Kidney tubule cell (primary cell): Measurements from ENCODE around the gene PRR22.

Source experiments
- DNase-seq: peaks from one replicate; pipeline ENCODE4 v3.0.0-alpha.2; 2018; ENCODE audit warnings: low spot score

Gene PRR22

GRCh38 chr19:5814123-5814851 is 29.7 kb upstream of the PRR22 start:
- DNase-seq, result no peak

GRCh38 chr19:5811117-5811516 is 26.6 kb upstream of the PRR22 start:
- no peak for DNase-seq

- no peak for DNase-seq
Measured at GRCh38 chr19:5809469-5809868, 24.9 kb upstream of the PRR22 start.

GRCh38 chr19:5809053-5809452 is 24.5 kb upstream of the PRR22 start:
- no peak for DNase-seq

GRCh38 chr19:5808120-5808816 is 23.7 kb upstream of the PRR22 start:
- DNase-seq, result no peak

- DNase-seq, result no peak
Measured at GRCh38 chr19:5806905-5807304, 22.4 kb upstream of the PRR22 start.

- no peak for DNase-seq
Measured at GRCh38 chr19:5806133-5806489, 21.6 kb upstream of the PRR22 start.

GRCh38 chr19:5805462-5806132 is 21.1 kb upstream of the PRR22 start:
- DNase-seq, result peak; percentile 43

GRCh38 chr19:5804516-5805461 is 20.2 kb upstream of the PRR22 start, which contains the start of gene NRTN:
TSS of gene NRTN (plus strand) at chr19:5805067. CDS start at chr19:5824166, 19,099 bp downstream.
- DNase-seq, result no peak

GRCh38 chr19:5803752-5804515 is 19.4 kb upstream of the PRR22 start:
- peak; percentile 88 for DNase-seq

GRCh38 chr19:5803441-5803751 is 18.9 kb upstream of the PRR22 start:
- DNase-seq, result no peak

- no peak for DNase-seq
Measured at GRCh38 chr19:5801796-5802619, 17.5 kb upstream of the PRR22 start.

GRCh38 chr19:5800361-5801270 is 16.1 kb upstream of the PRR22 start:
- DNase-seq, result no peak

- DNase-seq, result no peak
Measured at GRCh38 chr19:5799247-5800241, 15.0 kb upstream of the PRR22 start.

- no peak for DNase-seq
Measured at GRCh38 chr19:5798244-5798643, 13.7 kb upstream of the PRR22 start.

GRCh38 chr19:5795382-5795919 is 10.9 kb upstream of the PRR22 start:
- DNase-seq, result no peak

GRCh38 chr19:5793188-5793587 is 8.6 kb upstream of the PRR22 start:
- no peak for DNase-seq

GRCh38 chr19:5792224-5792623 is 7.7 kb upstream of the PRR22 start:
- no peak for DNase-seq
